GM12872 (cell line): ENCODE results near the gene RPS24.

ENCODE experiments used
- TF ChIP-seq, protein P1 (sequence below): IDR thresholded peaks from 3 replicates; pipeline ENCODE4 v1.5.1; 2011; ENCODE audit warnings: low read depth, mild to moderate bottlenecking, low read length, moderate library complexity; ENCODE audit not compliant: insufficient read depth

The RPS24 gene

DNA sequence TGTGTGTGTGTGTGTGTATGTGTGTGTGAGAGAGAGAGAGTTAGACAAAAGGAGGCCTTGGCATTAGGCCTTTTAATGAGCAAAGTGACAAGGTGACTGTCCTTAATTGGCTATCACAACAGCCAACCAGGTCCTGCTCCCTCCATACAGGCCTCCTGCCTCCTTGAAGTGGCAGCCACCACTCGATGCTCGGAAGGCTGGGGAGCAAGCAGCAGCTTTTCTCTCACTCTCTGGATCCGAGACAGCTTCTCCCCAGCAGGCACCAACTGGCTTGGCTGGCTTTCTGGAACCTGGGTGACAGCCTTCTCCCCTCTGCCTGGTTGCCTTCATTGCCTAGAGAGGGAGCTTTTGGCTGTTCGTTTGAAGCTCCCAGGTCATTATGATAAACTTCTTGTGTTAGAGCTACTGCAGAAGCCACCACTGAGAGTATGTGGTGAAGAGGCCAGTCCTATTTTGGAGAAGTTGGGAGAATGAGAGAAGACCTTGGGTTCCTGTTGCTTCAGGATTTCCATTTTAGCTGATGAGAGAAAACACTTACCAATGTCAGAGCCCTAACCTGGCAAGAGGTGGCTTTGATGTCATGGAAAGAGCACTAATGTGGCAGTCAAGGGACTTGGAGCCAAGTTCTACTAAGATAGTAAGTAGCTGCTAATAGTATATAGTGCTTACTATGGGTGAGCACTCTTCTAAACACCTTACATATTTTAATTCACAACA lies 37.6 kb downstream of the RPS24 start:
- TF ChIP-seq, protein P1, sequence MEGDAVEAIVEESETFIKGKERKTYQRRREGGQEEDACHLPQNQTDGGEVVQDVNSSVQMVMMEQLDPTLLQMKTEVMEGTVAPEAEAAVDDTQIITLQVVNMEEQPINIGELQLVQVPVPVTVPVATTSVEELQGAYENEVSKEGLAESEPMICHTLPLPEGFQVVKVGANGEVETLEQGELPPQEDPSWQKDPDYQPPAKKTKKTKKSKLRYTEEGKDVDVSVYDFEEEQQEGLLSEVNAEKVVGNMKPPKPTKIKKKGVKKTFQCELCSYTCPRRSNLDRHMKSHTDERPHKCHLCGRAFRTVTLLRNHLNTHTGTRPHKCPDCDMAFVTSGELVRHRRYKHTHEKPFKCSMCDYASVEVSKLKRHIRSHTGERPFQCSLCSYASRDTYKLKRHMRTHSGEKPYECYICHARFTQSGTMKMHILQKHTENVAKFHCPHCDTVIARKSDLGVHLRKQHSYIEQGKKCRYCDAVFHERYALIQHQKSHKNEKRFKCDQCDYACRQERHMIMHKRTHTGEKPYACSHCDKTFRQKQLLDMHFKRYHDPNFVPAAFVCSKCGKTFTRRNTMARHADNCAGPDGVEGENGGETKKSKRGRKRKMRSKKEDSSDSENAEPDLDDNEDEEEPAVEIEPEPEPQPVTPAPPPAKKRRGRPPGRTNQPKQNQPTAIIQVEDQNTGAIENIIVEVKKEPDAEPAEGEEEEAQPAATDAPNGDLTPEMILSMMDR: no peak

- TF ChIP-seq, protein P1: no peak
Measured at GRCh38 chr10:78071857-78072179, 38.2 kb downstream of the RPS24 start.

GRCh38 chr10:78072504-78072903 lies 38.8 kb downstream of the RPS24 start:
- TF ChIP-seq, protein P1: no peak

DNA sequence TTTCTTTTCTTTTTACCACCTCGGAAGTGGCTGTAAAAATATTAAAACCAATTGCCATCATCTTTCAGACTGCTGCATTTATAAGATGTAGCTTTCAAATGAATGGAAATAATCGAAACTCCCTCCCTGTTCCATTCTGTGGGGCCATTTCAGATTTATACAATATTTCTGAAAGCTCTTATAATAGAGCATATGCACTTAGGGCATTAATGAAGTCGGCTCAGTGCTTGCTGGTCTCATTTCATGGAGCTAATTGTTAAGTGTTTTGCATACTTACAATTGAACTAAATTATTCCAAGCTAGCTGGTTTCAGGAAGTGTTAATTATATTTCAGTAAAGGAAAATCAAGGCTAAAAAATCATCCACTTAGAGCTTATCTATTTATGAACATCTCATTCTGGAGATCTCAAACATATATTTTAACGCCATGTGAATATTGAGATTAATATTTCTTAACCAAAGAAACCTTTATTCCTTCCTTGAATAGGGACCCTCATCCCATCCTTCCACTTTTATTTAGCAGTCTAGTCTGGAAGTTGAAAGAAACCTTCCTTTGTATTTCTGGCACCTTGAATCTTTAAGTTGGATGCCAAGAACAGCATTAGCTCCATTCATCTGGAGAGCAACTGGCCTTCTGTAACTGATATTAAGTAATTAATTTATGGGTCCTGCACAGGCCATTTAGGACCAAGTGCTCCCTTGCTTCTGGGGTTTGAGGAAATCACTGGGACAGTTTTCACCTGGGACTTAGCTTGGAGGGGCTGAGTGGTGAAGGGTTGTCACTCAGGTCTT lies 45.1 kb downstream of the RPS24 start:
- TF ChIP-seq, protein P1: no peak

- TF ChIP-seq, protein P1: no peak
Measured at GRCh38 chr10:78079411-78079810, 45.7 kb downstream of the RPS24 start.

- TF ChIP-seq, protein P1: no peak
Measured at GRCh38 chr10:78081292-78081691, 47.6 kb downstream of the RPS24 start.

- TF ChIP-seq, protein P1: no peak
Measured at GRCh38 chr10:78082636-78083035, 49.0 kb downstream of the RPS24 start.
